Stimulated activated CD4-positive, alpha-beta T cell treated with anti-CD3 and anti-CD28 coated beads, Interleukin-15, amount 100 ng/mL, for 48 hours (primary cell): Measurements from ENCODE around the gene GABBR2.

Experiments used
- DNase-seq, 2 donors: peaks; one replicate each; pipeline ENCODE4 v3.0.0-alpha.2; 2020; ENCODE audit warnings: low read depth in 2 of 2

The GABBR2 gene

DNA sequence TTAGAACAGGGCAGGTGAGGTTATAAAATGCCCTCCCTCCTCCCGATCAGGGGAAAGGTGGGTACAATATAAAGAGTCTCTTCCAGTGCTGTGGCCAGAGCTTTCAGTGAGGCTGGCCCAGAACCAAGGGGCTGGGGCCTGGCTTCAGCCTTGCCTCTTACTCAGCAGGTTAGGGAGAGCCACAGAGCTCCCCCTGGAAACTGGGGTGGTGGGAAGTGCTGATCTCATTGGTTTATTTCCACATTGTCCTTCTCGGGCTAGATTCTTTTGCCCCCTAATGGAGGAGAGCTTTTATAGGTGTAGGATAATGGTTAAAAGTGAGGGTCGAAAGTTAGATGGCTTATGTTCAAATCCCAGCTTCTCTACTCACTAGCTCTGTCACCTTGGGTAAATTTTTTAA is 266.6 kb downstream of the GABBR2 start:
- no peak for DNase-seq

DNA sequence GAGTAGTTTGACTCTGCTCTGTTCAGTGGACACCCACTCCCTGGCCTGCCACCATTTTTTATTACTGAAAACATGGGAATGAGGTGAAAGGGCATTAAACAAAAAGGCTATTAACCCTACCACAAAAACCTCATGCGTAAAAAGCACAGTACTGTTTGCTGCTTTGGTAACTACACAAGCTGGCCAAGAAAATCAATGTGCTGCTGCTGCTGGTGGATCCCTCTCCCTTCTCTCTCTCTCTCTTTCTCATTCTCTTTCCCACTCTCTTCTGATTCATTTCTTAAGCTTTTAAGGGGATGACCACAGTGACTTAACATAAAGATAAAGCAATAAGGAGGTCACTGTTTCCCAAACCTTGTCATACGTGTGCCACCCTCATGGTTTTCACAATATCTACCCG is 270.1 kb downstream of the GABBR2 start:
- no peak for DNase-seq

GRCh38 chr9:98437458-98438034 is 271.2 kb downstream of the GABBR2 start:
- no peak for DNase-seq

DNA sequence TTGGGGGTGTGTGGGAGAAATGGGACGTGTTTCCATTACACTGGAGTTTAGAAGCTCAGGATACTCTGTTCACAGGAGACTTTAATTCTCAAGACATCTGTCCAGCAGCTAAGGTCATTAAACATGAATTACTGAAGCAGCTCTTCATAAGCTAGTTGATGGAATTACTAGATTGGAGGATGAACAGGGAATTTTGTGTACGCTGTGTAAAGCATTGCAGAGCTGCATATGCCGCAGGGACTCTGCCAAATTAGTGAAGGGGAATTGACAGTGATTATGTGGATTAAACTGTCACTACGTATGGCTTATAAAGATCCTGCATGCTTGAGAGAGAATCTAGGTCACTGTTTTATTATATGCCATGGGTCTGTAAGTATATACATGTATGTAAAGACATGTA is 275.8 kb downstream of the GABBR2 start:
- DNase-seq: no peak

DNA sequence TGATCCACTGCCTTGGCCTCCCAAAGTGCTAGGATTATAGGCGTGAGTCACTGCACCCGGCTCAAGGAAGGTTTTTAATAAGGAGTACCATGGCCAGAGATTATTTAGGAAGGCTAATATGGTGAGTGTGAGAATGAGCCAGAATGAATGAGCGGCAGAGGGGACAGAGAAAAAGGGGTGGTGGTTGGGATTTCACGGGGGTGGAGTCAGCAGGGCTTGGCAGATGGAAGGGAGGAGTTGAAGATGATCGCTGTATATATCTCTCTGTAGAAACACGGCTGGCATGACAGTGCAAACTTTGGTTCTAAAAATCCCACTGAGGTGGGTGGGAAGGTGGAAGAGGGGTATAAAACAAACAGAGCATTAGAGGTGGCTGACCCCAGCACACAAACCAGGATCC is 276.6 kb downstream of the GABBR2 start:
- DNase-seq: no peak

- no peak for DNase-seq
Observed at GRCh38 chr9:98430535-98431292, 278.0 kb downstream of the GABBR2 start.

DNA sequence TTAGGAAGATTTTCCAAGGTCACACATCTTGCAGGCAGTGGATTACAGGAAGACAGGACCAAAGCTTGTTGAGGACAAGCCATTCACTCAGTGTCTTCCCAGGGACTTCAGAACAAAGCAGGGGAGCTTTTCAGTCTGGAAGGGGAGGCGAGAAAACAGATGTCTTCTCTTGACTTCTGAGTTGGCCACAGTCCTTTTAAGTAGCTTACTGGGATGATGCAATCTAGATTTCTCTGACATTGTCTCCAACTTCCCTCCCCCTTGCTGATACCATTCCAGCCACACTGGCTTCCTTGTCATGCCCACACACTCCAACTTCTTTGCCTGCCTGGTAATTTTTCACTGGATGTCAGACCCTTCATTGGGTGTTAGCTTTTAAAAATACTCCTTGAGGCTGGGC is 279.1 kb downstream of the GABBR2 start:
- no peak for DNase-seq

GRCh38 chr9:98428454-98428853 is 280.3 kb downstream of the GABBR2 start:
- DNase-seq: no peak

DNA sequence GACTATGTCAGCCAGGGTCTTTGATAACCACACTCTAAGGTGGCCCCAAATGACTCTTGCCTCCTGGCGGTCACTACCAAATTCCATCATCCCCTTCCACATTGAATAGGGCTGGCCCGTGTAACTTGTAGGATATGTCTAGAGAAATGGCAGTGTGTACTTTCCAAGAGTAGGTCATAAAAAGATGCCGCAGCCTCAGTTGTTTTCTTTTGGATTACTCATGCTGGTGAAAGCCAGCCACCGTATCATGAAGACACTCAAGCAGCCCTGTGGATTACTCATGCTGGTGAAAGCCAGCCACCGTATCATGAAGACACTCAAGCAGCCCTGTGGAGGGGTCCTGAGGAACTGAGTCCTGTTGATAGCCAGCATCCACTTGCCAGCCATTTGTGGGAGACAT is 281.2 kb downstream of the GABBR2 start:
- no peak for DNase-seq

GRCh38 chr9:98425079-98425478 is 283.7 kb downstream of the GABBR2 start:
- no peak for DNase-seq

GRCh38 chr9:98419260-98419603 is 289.5 kb downstream of the GABBR2 start:
- DNase-seq: no peak

- no peak for DNase-seq
Observed at GRCh38 chr9:98418578-98419259, 290.0 kb downstream of the GABBR2 start.

DNA sequence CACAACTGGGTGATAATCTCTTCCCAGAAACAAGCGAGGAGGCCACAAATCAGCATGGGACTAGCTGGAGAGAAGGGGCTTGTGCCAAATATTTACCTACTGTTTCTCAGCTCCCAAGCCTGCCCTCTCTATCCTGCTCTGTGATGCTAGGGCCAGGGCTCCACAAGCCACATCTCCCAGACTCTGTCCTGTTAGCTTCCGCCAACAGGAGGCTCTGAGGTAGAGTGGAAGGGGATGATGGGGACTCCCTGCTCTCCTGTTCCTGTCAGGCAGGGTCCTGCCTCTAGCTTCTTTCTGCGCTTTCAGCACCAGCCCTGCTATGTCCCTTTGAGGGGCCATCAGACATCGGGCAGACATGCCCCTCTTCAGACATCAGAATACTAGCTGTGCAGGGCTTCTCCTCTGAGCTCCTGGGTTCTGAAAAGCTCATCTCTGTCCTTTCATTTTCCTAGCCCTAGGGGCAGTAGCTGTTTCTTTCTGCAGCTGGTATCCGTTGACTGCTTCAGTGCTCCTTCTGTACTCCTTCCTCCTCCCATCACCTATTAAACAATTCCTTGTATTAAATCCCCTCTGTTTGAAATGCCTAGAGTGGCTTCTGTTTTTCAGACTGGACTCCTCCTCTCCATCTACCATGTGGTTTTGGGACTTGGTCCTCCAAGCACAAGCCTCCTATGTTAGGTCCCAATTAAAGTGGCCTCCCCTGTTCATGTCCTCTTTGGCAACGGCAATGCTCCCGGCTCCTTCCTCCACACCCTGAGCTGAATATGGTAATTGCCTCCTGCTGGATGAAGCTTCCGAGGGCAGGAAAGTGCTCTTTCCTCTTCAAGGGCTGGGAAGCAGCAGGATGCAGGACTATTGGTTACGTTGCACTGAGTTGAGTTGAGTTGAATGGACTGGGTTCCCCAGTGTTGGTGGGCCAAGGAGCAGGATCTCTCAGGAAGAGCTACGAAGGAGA is 292.2 kb downstream of the GABBR2 start:
- DNase-seq: no peak

DNA sequence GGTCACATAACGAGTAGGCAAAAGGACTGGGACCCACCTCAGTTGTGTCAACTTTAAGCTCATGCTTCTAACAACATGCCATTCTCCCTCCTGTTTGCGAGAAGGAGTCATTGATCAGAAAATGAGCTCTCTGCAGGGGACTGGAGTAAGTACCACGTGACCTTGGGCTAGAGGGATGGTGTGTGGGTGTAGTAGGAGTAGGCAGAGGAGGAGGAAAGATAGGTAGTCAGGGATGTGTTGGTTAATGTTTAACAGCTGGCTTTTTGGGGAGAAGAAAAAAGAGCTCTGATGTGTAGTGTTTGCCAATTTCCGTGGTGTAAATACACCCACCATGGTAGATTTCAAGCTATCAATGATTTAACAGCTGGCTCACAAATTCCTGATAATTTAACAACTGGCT is 293.0 kb downstream of the GABBR2 start:
- no peak for DNase-seq

- DNase-seq: no peak
Observed at GRCh38 chr9:98413084-98413483, 295.7 kb downstream of the GABBR2 start.

GRCh38 chr9:98412101-98412842 is 296.5 kb downstream of the GABBR2 start:
- DNase-seq: no peak

- no peak for DNase-seq
Observed at GRCh38 chr9:98410185-98410697, 298.5 kb downstream of the GABBR2 start.

- no peak for DNase-seq
Observed at GRCh38 chr9:98409719-98410118, 299.0 kb downstream of the GABBR2 start.

GRCh38 chr9:98406469-98406868 is 302.3 kb downstream of the GABBR2 start:
- no peak for DNase-seq

GRCh38 chr9:98404237-98404636 is 304.5 kb downstream of the GABBR2 start:
- DNase-seq: no peak

- no peak for DNase-seq
Observed at GRCh38 chr9:98403715-98404114, 305.0 kb downstream of the GABBR2 start.
